Vagina (tissue), 2 donors: Measurements from ENCODE around the gene IGFBP5.

ENCODE experiments used
- POLR2A ChIP-seq, 2 donors: fragments of 450-650 bp; IDR thresholded peaks; one replicate each; pipeline ENCODE4 v1.6.1; 2017; ENCODE audit warnings: antibody characterized with exemption in 2 of 2, mild to moderate bottlenecking in 2 of 2, moderate library complexity in 2 of 2
- POLR2AphosphoS5 ChIP-seq, 2 donors: sonication (generic); formaldehyde crosslinking; IDR thresholded peaks; one replicate each; pipeline ENCODE4 v1.9.0; 2017; ENCODE audit warnings: antibody characterized with exemption in 2 of 2, mild to moderate bottlenecking in 2 of 2, low read depth in 1 of 2; ENCODE audit not compliant: insufficient read depth in 1 of 2

DNA sequence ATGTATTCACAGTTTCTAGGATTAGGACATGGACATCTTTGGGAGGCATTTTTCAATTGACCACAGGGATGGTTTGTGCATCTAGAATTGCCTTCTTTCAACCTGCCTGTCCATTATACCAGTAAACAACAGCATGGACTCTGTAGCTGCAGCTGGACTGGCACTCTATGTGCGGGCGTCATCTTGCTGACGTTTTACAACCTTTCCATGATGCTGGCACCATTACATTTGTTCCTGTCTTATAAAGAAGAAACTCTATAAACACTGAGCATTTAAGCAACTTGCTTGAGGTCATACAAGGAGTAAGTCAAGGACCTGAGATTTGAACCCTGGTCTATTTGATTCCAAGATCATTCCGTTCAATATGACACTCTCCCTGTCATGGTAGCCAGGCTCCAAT is 25.4 kb upstream of the IGFBP5 start:
- TF ChIP-seq POLR2AphosphoS5 (IDR thresholded peaks at IDR 0.05; ENCODE audit: insufficient read depth in 1 of 2, low read depth in 1 of 2), result no peak
- no peak for TF ChIP-seq POLR2A (IDR thresholded peaks at IDR 0.05)
